GM19240 (cell line): Measurements from ENCODE around the gene SSRP1.
"Not testable (repeated sequence)": the region's sequence is repeated elsewhere in the genome, so short reads cannot be mapped to it uniquely, and the experiment has no call there.

Source experiments
- DNase-seq: peaks from one replicate; pipeline ENCODE4 v3.0.0; 2011; ENCODE audit warnings: low spot score; ENCODE audit not compliant: insufficient read length

The SSRP1 gene

GRCh38 chr11:57339328-57339727 is 3.6 kb upstream of the SSRP1 start:
- no peak for DNase-seq

DNA sequence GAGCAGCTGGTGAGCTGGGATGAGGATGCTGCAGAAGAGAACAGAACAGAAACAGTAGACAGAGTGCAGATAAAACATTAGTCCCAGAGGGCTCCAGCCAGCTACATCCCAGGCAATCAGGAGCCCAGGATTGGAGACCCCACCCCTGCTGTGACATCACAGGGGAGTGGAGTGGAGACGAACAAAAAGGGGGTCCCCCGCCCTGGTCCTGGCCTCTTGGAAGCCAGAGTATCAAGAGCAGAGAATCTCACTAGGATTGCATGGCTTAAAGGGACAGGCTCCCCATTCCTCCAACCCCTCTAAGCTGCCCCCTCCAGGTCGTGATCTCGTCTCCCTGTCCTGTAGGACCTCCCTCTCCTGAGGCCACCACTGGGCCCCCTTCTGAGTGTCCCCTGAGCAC is 2.5 kb upstream of the SSRP1 start, which contains the start of gene P2RX3:
Gene P2RX3 (plus strand): TSS at position 211 of the 400 bp plus-strand sequence. CDS start 199 bp downstream, outside the sequence.
- no peak for DNase-seq

- DNase-seq, result not testable (repeated sequence)
Observed at GRCh38 chr11:57336856-57337255, 1.2 kb upstream of the SSRP1 start.

DNA sequence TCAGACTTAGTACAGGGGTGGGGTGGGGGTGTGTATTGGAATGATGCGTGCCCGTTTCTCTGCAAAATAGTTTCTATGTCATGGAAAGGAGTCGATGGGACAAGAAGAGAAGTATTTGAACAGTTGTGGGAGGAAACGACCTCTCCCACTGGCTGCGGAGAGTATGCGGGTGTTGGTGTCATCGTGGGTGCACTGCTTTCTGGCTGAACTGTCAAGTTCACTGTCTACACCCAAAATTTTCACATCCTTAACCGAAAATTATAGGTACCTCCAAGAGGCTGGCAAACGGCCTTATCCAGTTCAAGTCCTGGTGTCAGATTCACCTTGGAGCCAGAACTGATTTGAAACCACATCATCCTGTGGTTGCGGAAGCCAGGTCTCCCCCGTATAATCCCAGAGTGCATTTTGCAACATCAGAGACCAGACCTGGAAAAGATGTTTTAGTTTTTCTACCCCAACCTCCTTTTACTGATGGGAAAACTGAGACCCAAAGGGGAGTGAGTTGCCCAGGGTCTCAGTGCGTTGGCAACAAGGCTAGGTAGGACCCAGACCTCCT is 497 bp upstream of the SSRP1 start:
- no peak for DNase-seq

DNA sequence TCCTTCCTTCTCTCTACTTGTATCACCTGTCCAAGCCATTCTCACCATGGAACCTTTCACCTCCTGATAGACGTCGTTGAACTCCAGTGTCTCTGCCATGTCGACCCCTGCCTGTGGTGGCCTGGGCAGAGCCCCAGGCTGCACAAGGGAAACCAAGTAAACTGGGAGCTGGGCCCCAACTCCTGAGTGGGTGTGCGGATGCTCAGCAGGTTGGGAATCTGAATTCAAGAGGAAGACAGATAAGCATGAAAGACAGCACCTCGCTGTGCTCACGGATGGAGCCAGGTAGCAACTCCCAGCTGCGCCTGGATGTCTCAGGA is 709 bp downstream of the SSRP1 start:
- no peak for DNase-seq

GRCh38 chr11:57332694-57333440 is 2.8 kb downstream of the SSRP1 start:
- DNase-seq, result no peak

GRCh38 chr11:57331720-57332119 is 4.0 kb downstream of the SSRP1 start:
- no peak for DNase-seq

- DNase-seq, result no peak
Observed at GRCh38 chr11:57330029-57330428, 5.7 kb downstream of the SSRP1 start.

- no peak for DNase-seq
Observed at GRCh38 chr11:57327721-57328120, 8.0 kb downstream of the SSRP1 start.

DNA sequence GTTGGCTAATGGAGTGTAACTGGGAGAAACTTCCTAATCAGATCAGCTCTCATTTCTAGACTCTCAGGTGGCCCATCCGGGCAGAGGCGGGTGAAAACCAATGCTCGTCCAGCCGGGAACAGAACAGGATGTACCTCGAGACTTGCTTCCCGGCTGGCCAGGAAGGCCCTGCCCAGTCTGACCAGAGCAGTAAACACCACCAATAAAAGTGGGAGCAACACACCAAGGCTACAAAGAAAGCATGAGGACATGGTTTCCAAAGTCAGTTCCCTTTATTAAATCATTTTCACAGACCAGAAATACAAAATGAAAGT is 10.0 kb downstream of the SSRP1 start:
- DNase-seq, result peak; percentile 33

- DNase-seq, result peak; percentile 92
Observed at GRCh38 chr11:57324886-57325734, 10.6 kb downstream of the SSRP1 start, which contains the start of gene TNKS1BP1. Gene TNKS1BP1, minus strand, starts transcription at chr11:57324952. Its CDS starts 3,067 bp downstream, at chr11:57321885.

DNA sequence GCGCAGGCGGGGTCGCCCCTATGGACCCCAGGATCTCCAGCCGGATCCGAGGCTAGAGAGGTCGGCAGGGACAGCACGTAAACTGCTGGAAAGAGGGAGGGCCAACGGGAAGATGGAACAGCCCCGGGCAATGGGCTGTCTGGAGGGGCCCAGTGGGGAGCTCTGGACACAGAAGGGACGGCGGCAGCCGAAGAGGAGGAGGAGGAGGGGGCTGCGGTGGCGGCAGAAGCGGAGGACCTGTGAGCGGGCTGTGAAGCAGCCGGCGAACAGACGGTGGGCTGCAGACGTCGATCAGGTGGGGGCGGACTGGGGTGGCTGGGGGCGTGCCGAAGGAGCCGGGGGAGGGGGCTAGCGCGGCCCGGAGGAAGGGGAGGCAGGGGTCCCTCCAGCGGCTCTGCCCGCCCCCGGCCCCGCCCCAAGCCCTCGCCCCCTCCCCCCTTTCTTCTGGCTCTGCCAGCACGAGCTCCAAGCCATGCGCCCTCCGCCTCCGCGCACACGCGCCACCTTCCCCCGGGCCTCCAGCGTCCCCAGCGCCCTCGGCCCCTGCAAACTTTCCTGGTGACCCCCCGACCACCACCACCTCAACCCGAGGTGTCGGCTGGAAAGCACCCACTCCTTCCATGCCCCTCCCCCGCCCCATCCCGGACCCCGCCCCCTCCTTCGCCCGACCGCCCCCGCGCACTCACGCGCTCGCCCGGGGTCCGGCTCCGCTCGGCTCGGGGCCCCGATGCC is 11.4 kb downstream of the SSRP1 start:
- DNase-seq, result no peak

GRCh38 chr11:57323855-57324153 is 11.9 kb downstream of the SSRP1 start:
- DNase-seq, result no peak

DNA sequence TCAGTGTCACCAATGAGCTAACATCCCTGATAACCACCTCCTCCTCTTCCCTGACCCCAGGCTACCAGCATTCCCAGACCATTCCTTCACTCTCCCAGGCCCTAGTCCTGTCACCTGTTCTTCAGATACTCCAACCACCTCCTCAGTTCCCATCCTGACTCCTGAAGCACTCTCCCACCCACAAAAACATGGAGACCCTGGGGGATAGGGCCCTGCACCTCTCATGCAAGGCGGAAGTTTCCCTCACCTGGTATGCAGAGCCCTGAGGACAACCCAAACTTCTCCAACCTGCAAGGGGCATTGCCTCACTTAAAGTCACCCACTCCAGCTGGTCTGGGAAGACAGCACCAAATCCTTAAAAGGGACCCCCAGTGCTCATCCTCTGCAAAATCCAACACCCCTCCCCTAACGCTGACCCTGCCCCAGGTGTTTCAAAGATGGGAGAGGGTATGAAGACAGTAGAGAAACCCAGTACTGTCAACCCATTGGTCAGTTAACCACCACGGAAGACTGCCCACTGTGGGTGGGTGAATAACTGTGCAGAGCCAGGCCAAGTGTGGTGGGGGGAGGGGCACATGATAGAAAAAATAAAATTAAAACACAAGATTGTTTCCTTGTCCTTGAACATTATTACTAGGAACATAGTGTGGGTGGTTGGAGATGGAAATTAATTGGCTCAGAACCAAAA is 12.4 kb downstream of the SSRP1 start:
- no peak for DNase-seq

GRCh38 chr11:57322256-57323166 is 13.2 kb downstream of the SSRP1 start:
- no peak for DNase-seq

DNA sequence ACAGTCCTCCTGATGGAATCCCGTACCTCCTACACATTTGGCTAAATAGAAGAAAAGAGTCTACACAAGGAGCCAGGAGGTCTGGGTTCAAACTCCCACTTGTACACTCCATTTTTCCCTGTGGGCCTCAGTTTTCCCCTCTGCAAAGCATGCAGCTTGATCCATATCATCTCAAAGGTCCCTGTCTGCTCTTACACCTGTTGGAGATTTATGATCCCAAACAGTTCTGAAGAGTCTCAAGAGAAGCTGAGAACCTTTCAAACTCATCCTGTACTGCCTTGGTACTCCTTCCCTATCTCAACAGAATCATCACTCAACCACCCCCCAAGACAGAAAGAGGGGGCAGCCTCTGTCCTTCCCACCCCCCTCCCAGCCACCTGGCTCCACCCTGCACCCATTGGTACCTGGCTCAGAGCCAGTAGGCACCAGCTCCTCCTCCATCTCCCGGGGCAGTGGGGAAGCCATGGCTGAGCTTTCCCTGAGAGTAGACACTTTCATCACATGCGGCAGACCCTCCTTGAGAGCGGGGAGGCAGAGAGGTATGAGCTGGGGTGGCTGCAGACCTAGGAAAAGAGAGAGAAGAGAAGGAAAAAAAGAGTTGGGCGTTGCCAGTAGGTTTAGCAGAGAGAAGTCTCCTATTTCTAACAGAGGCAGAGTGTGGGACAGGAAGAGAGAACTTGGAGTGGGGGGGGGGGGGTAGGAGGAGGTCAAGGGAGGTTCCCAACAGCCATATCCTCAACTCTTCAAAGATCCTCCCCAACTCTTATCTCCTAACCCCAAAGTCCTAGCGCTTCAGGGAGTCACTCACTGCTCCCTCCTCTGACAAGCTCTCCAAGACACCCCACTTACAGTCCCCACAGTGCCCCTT is 14.1 kb downstream of the SSRP1 start:
- DNase-seq, result no peak

DNA sequence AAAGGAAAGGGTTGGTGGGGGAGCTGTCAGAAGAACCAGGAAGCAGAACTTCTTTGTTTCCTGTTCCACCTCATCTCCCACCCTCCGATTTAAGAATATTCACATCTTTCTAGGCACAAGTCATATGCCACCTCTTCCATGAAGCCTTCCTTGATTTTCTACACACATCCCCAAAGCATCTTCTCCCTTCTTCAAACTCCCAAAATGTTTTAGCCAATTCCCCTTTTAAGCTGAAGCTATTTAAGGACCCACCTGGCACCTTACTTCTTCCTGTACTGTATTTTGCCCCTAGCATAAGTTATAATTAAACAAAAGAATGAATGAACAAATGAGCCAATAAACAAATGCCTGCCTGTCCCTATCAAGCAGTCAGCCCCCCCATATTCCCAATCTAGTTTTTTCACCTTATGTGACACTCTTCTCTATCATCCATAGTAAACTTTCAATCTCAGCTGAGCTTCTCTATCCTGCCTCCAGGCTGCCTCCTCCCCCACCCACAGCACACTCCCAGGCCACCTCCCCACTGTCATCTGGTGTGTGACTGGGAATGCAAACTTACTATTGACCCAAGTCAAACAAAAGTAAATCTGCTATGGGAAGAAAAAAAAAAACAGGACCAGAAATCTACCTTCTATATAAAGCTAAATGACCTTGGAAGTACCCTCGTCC is 14.8 kb downstream of the SSRP1 start:
- DNase-seq, result no peak

DNA sequence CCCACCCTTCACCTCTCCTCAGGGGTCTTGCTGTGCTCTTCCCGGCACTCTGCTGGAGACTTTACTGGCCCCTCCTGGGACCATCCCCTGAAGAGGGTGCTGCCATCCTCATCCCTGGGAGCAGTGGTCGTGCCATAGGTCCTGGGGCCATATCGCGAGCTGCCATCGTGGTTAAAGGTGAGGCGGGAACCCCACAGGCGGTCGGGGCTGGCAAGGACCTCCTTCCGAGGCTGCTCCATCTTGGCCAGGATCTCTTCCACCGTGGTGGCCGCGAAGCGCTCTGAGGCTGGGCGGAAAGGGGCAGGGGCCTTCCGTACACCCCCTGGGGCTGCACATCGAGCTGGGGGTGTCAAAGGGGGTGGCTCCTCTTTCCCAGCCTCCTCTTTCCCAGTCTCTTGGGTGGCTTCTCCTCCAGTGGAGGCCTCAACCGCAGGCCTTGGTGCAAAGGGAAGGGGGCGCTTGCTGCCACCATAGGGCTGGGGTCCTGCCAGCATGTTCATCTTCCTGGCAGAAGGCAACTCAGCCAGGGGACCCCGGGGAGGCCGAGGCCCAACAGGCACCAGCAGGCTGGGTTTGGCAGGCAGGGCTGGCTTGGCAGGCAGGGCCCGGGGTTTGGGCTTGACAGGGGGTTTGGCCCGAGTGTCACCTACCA is 15.5 kb downstream of the SSRP1 start:
- no peak for DNase-seq
